H1 (cell line): ENCODE results near the gene KRT80.

ENCODE experiments used
- BACH1 ChIP-seq: IDR thresholded peaks from 2 replicates; pipeline ENCODE4 v1.6.1; 2012; ENCODE audit warnings: low read length, improper control_type of control experiment
- CBX5 ChIP-seq: fragments of 300-800, 300-1000 bp; sonication (generic); IDR thresholded peaks from 2 replicates; pipeline ENCODE4 v1.7.1; 2016; ENCODE audit warnings: antibody characterized with exemption, low read length, low read depth
- CEBPB ChIP-seq: IDR thresholded peaks from 2 replicates; pipeline ENCODE4 v1.6.1; 2012; ENCODE audit warnings: low read depth, low read length
- CREB1 ChIP-seq: IDR thresholded peaks from 2 replicates; pipeline ENCODE4 v1.6.1; 2012; ENCODE audit warnings: inconsistent platforms
- EZH2 ChIP-seq: fragments of 200-600 bp; sonication (generic); IDR thresholded peaks from 2 replicates; pipeline ENCODE4 v1.7.1; 2012; ENCODE audit warnings: low read depth, mild to moderate bottlenecking, moderate library complexity, low read length, inconsistent platforms; ENCODE audit not compliant: severe bottlenecking
- MAX ChIP-seq: IDR thresholded peaks from 2 replicates; pipeline ENCODE4 v1.6.1; 2012; ENCODE audit warnings: inconsistent platforms
- POLR2A ChIP-seq, 2 experiments: IDR thresholded peaks; 1 replicate in 1 of 2; 2 replicates in 1 of 2; pipeline ENCODE4 v1.6.1; 2011; ENCODE audit warnings: low read depth in 2 of 2, low read length in 2 of 2, mild to moderate bottlenecking in 2 of 2; ENCODE audit errors: control extremely low read depth in 1 of 2
- RNF2 ChIP-seq: fragments of 200-900, 300-1000 bp; sonication (generic); IDR thresholded peaks from 2 replicates; pipeline ENCODE4 v1.7.1; 2016; ENCODE audit warnings: borderline replicate concordance, low read depth, mild to moderate bottlenecking, antibody characterized with exemption, low read length; ENCODE audit not compliant: poor library complexity, severe bottlenecking; ENCODE audit errors: missing control alignments
- TAF1 ChIP-seq: IDR thresholded peaks from 2 replicates; pipeline ENCODE4 v1.6.1; 2011; ENCODE audit warnings: mild to moderate bottlenecking, low read depth, low read length
- TF ChIP-seq, protein P1 (sequence below), 3 experiments: IDR thresholded peaks; 1 replicate in 2 of 3; 2 replicates in 1 of 3; pipeline versions ENCODE4 v1.5.1 to v1.6.1; 2011; ENCODE audit warnings: low read length in 3 of 3, mild to moderate bottlenecking in 3 of 3, inconsistent platforms in 2 of 3, low read depth in 1 of 3, moderate library complexity in 1 of 3; ENCODE audit not compliant: insufficient read depth in 1 of 3; ENCODE audit errors: control extremely low read depth in 1 of 3
- TF ChIP-seq, protein P2 (sequence below): IDR thresholded peaks from 2 replicates; pipeline ENCODE4 v1.6.1; 2012; ENCODE audit warnings: low read length, inconsistent platforms

GRCh38 chr12:52185400-52185967 lies 6.3 kb downstream of the KRT80 start:
- TF ChIP-seq MAX (no peak), EZH2 (no peak), CEBPB (no peak), TAF1 (no peak), RNF2 (no peak), POLR2A (IDR thresholded peaks at IDR 0.05; ENCODE audit: control extremely low read depth in 1 of 2, low read depth in 2 of 2, low read length in 2 of 2) (no peak), BACH1 (no peak), CREB1 (no peak), CBX5 (no peak)
- TF ChIP-seq, protein P1, sequence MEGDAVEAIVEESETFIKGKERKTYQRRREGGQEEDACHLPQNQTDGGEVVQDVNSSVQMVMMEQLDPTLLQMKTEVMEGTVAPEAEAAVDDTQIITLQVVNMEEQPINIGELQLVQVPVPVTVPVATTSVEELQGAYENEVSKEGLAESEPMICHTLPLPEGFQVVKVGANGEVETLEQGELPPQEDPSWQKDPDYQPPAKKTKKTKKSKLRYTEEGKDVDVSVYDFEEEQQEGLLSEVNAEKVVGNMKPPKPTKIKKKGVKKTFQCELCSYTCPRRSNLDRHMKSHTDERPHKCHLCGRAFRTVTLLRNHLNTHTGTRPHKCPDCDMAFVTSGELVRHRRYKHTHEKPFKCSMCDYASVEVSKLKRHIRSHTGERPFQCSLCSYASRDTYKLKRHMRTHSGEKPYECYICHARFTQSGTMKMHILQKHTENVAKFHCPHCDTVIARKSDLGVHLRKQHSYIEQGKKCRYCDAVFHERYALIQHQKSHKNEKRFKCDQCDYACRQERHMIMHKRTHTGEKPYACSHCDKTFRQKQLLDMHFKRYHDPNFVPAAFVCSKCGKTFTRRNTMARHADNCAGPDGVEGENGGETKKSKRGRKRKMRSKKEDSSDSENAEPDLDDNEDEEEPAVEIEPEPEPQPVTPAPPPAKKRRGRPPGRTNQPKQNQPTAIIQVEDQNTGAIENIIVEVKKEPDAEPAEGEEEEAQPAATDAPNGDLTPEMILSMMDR (IDR thresholded peaks at IDR 0.05; ENCODE audit: control extremely low read depth in 1 of 3, insufficient read depth in 1 of 3, low read depth in 1 of 3, low read length in 3 of 3): no peak
- TF ChIP-seq, protein P2, sequence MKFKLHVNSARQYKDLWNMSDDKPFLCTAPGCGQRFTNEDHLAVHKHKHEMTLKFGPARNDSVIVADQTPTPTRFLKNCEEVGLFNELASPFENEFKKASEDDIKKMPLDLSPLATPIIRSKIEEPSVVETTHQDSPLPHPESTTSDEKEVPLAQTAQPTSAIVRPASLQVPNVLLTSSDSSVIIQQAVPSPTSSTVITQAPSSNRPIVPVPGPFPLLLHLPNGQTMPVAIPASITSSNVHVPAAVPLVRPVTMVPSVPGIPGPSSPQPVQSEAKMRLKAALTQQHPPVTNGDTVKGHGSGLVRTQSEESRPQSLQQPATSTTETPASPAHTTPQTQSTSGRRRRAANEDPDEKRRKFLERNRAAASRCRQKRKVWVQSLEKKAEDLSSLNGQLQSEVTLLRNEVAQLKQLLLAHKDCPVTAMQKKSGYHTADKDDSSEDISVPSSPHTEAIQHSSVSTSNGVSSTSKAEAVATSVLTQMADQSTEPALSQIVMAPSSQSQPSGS: no peak
